ENCODE data around the gene NUTM1.

The NUTM1 gene

DNA sequence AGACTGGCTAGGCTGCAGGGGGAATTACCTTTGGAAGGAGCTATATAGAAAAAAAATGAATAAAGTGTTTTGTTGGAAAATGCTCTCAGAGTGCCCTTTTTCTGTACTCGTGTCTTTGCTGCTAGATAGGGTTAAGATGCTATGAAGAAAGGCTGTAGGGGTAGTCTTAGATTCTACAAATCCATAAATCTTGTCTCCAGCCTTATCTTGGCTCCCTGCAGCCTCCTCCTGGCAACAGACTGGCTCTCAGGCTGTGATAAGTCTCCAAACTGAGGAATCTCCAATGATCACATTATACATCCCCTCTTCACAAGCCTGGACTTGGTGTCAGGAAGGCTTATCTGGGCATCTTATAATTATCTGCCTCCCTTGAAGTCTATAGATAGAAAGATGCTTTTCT is 14.5 kb downstream of the NUTM1 start:
- H3K36me3 ChIP-seq (ENCODE audit: insufficient read depth, low read length), result peaks cover 39% of the 10 kb centered on the region
- H3K27me3 ChIP-seq (ENCODE audit: control insufficient read depth, insufficient read depth, low read length), result no peaks in the 10 kb centered on the region
- H3K4me3 ChIP-seq (ENCODE audit: low read length), result no peak overlapping the region
- no peak overlapping the region for H3K4me2 ChIP-seq (ENCODE audit: low read length)
- H3K4me1 ChIP-seq (ENCODE audit: control insufficient read depth, insufficient read depth, low read length), result peaks cover 5% of the 10 kb centered on the region
- no peaks in the 10 kb centered on the region for H3K9me3 ChIP-seq (replicated peaks; ENCODE audit: low read length)
- H3K9ac ChIP-seq (ENCODE audit: low read depth, low read length), result no peak overlapping the region

- Histone ChIP-seq H3K4me1 (ENCODE audit: control insufficient read depth, insufficient read depth, low read length) (peaks cover 5% of the 10 kb centered on the region), H3K9ac (ENCODE audit: low read depth, low read length) (no peak overlapping the region), H3K36me3 (ENCODE audit: insufficient read depth, low read length) (peaks cover 46% of the 10 kb centered on the region), H3K9me3 (replicated peaks; ENCODE audit: low read length) (no peaks in the 10 kb centered on the region), H3K4me2 (ENCODE audit: low read length) (no peak overlapping the region), H3K27me3 (ENCODE audit: control insufficient read depth, insufficient read depth, low read length) (no peaks in the 10 kb centered on the region), H3K4me3 (ENCODE audit: low read length) (no peak overlapping the region)
These were observed 15.3 kb downstream of the NUTM1 start for GRCh38 chr15:34358367-34358766.

- H3K4me1 ChIP-seq (ENCODE audit: control insufficient read depth, insufficient read depth, low read length), result peaks cover 5% of the 10 kb centered on the region
- peaks cover 52% of the 10 kb centered on the region for H3K36me3 ChIP-seq (ENCODE audit: insufficient read depth, low read length)
- H3K4me3 ChIP-seq (ENCODE audit: low read length), result no peak overlapping the region
- H3K9me3 ChIP-seq (replicated peaks; ENCODE audit: low read length), result no peaks in the 10 kb centered on the region
- no peak overlapping the region for H3K4me2 ChIP-seq (ENCODE audit: low read length)
- no peak overlapping the region for H3K9ac ChIP-seq (ENCODE audit: low read depth, low read length)
- no peaks in the 10 kb centered on the region for H3K27me3 ChIP-seq (ENCODE audit: control insufficient read depth, insufficient read depth, low read length)
These were observed 15.8 kb downstream of the NUTM1 start for GRCh38 chr15:34358948-34359347.

DNA sequence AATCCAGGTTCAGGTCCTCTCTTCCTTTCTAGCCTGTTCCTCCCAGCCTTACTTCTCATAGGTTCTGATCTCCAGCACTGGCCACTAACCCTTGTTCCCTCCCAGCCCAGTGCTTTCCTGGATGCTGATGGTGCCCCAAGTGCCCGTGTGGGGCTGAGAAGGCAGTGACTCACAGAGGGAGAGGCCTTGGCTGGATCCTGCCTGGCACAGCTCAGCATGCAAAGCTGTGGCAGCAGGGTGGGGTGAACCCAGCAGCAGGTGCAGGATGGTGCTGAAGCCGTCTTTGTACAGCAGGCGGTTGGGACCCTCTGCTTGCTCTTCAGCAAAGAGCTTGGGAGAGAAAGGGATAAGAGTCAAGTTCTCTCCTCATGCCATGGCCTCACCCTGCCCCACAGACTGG is 16.3 kb downstream of the NUTM1 start:
- H3K27me3 ChIP-seq (ENCODE audit: control insufficient read depth, insufficient read depth, low read length), result no peaks in the 10 kb centered on the region
- no peak overlapping the region for H3K9ac ChIP-seq (ENCODE audit: low read depth, low read length)
- H3K4me3 ChIP-seq (ENCODE audit: low read length), result no peak overlapping the region
- no peak overlapping the region for H3K4me2 ChIP-seq (ENCODE audit: low read length)
- H3K4me1 ChIP-seq (ENCODE audit: control insufficient read depth, insufficient read depth, low read length), result peaks cover 5% of the 10 kb centered on the region
- peaks cover 54% of the 10 kb centered on the region for H3K36me3 ChIP-seq (ENCODE audit: insufficient read depth, low read length)
- H3K9me3 ChIP-seq (replicated peaks; ENCODE audit: low read length), result no peaks in the 10 kb centered on the region

DNA sequence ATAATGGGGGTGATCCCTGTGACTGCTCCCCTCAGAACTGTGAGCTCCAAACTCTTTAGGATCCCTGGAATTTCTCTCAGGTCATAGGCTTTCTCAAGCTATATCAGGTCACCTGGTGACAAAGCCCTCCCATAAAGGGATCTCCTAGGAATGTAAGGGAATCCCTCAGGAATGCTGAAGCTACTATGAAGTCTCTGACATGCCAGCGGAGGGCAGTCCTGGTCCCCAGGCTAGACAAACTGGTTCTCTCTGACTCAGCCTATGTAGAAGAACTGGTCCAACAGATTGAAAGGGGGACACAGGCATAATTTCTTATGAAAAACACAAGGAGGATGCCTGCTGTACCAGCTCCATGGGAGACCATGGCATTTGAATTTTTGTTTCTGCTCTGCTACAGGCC is 17.2 kb downstream of the NUTM1 start:
- Histone ChIP-seq H3K9ac (ENCODE audit: low read depth, low read length) (no peak overlapping the region), H3K4me1 (ENCODE audit: control insufficient read depth, insufficient read depth, low read length) (peaks cover 8% of the 10 kb centered on the region), H3K9me3 (replicated peaks; ENCODE audit: low read length) (no peaks in the 10 kb centered on the region), H3K36me3 (ENCODE audit: insufficient read depth, low read length) (peaks cover 54% of the 10 kb centered on the region), H3K27me3 (ENCODE audit: control insufficient read depth, insufficient read depth, low read length) (no peaks in the 10 kb centered on the region), H3K4me2 (ENCODE audit: low read length) (no peak overlapping the region), H3K4me3 (ENCODE audit: low read length) (no peak overlapping the region)

DNA sequence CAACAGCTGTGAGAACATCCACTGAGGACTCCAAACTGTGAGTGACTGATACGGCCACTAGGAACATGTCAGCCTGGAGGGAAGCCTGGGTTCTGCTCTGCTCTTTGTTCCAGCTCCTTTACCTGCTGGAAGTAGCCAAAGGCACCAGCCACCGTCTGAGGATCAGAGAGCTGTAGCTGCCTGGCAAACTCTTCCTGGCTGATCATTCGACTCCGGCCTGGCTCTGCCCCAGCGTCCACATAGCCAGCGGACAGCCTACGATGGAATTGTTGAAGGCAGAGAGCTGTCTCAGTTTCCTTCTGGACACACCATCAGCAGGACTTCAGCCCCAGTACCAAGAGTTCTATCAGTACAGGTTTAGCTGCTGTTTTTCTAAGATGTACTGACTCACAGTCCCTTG is 18.2 kb downstream of the NUTM1 start:
- Histone ChIP-seq H3K27me3 (ENCODE audit: control insufficient read depth, insufficient read depth, low read length) (no peaks in the 10 kb centered on the region), H3K4me1 (ENCODE audit: control insufficient read depth, insufficient read depth, low read length) (peaks cover 17% of the 10 kb centered on the region), H3K4me3 (ENCODE audit: low read length) (no peak overlapping the region), H3K9ac (ENCODE audit: low read depth, low read length) (no peak overlapping the region), H3K36me3 (ENCODE audit: insufficient read depth, low read length) (peaks cover 50% of the 10 kb centered on the region), H3K4me2 (ENCODE audit: low read length) (no peak overlapping the region), H3K9me3 (replicated peaks; ENCODE audit: low read length) (no peaks in the 10 kb centered on the region)

GRCh38 chr15:34362047-34362773 is 19.1 kb downstream of the NUTM1 start:
- H3K4me3 ChIP-seq (ENCODE audit: low read length), result no peak overlapping the region
- no peak overlapping the region for H3K4me2 ChIP-seq (ENCODE audit: low read length)
- H3K9ac ChIP-seq (ENCODE audit: low read depth, low read length), result no peak overlapping the region
- no peaks in the 10 kb centered on the region for H3K9me3 ChIP-seq (replicated peaks; ENCODE audit: low read length)
- H3K27me3 ChIP-seq (ENCODE audit: control insufficient read depth, insufficient read depth, low read length), result no peaks in the 10 kb centered on the region
- peaks cover 17% of the 10 kb centered on the region for H3K4me1 ChIP-seq (ENCODE audit: control insufficient read depth, insufficient read depth, low read length)
- peaks cover 45% of the 10 kb centered on the region for H3K36me3 ChIP-seq (ENCODE audit: insufficient read depth, low read length)

DNA sequence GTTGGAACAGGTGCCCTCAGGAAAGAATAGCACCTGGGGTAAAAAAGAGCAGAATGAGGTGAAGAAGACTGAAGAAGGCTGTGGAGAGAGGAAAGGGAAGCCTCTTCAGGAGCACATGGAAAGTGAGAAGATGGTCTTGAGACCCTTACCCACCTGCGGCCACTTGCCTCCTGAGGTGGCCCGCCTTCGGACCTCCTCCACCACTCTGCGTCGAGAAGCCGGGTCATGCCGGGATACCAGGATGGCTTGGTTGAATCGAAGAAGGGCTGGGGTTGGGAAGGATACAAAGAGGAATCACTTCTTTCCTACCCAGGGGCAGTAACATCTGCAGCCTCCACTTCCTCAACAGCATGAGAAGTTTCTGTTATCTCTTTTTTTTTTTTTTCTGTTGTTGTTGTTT is 20.9 kb downstream of the NUTM1 start:
- H3K27me3 ChIP-seq (ENCODE audit: control insufficient read depth, insufficient read depth, low read length), result no peaks in the 10 kb centered on the region
- H3K9ac ChIP-seq (ENCODE audit: low read depth, low read length), result no peak overlapping the region
- peaks cover 25% of the 10 kb centered on the region for H3K4me1 ChIP-seq (ENCODE audit: control insufficient read depth, insufficient read depth, low read length)
- H3K9me3 ChIP-seq (replicated peaks; ENCODE audit: low read length), result no peaks in the 10 kb centered on the region
- no peak overlapping the region for H3K4me2 ChIP-seq (ENCODE audit: low read length)
- no peak overlapping the region for H3K4me3 ChIP-seq (ENCODE audit: low read length)
- H3K36me3 ChIP-seq (ENCODE audit: insufficient read depth, low read length), result peaks cover 32% of the 10 kb centered on the region

- Histone ChIP-seq H3K27me3 (ENCODE audit: control insufficient read depth, insufficient read depth, low read length) (no peaks in the 10 kb centered on the region), H3K4me3 (ENCODE audit: low read length) (peak overlapping the region; percentile 89), H3K4me1 (ENCODE audit: control insufficient read depth, insufficient read depth, low read length) (peaks cover 20% of the 10 kb centered on the region), H3K9me3 (replicated peaks; ENCODE audit: low read length) (no peaks in the 10 kb centered on the region), H3K36me3 (ENCODE audit: insufficient read depth, low read length) (peaks cover 30% of the 10 kb centered on the region), H3K4me2 (ENCODE audit: low read length) (peak overlapping the region; percentile 76), H3K9ac (ENCODE audit: low read depth, low read length) (peak overlapping the region; percentile 11)
These were observed 22.1 kb downstream of the NUTM1 start for GRCh38 chr15:34365091-34365825.

DNA sequence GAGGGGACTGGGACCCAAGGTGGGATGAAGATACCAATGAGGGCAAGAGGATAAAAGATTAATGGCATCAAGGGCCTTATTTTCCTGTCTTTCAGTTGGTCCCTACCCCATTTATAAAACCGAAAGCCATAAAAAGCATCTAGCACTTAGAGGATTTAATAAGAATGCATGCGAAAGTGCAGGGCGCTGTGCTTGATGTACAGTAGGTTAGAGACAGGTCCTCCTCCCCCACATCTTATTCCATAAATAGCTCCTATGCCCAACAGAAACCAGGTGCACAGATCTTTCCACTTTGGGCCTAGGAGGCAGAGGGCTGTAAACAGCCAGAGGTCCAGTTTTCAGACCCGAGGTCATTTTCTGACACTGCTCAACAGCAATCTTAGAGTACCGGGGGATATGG is 22.7 kb downstream of the NUTM1 start:
- peak overlapping the region; percentile 76 for H3K4me2 ChIP-seq (ENCODE audit: low read length)
- peak overlapping the region; percentile 89 for H3K4me3 ChIP-seq (ENCODE audit: low read length)
- H3K36me3 ChIP-seq (ENCODE audit: insufficient read depth, low read length), result peaks cover 28% of the 10 kb centered on the region
- no peaks in the 10 kb centered on the region for H3K27me3 ChIP-seq (ENCODE audit: control insufficient read depth, insufficient read depth, low read length)
- H3K4me1 ChIP-seq (ENCODE audit: control insufficient read depth, insufficient read depth, low read length), result peaks cover 20% of the 10 kb centered on the region
- H3K9ac ChIP-seq (ENCODE audit: low read depth, low read length), result peak overlapping the region; percentile 75
- H3K9me3 ChIP-seq (replicated peaks; ENCODE audit: low read length), result no peaks in the 10 kb centered on the region

- H3K36me3 ChIP-seq (ENCODE audit: insufficient read depth, low read length), result peaks cover 24% of the 10 kb centered on the region
- H3K27me3 ChIP-seq (ENCODE audit: control insufficient read depth, insufficient read depth, low read length), result no peaks in the 10 kb centered on the region
- peak overlapping the region; percentile 89 for H3K4me3 ChIP-seq (ENCODE audit: low read length)
- H3K9ac ChIP-seq (ENCODE audit: low read depth, low read length), result peak overlapping the region; percentile 75
- peak overlapping the region; percentile 76 for H3K4me2 ChIP-seq (ENCODE audit: low read length)
- H3K9me3 ChIP-seq (replicated peaks; ENCODE audit: low read length), result no peaks in the 10 kb centered on the region
- peaks cover 20% of the 10 kb centered on the region for H3K4me1 ChIP-seq (ENCODE audit: control insufficient read depth, insufficient read depth, low read length)
These were observed 23.4 kb downstream of the NUTM1 start for GRCh38 chr15:34366271-34367065.

Data from skeletal muscle satellite cell (primary cell).